Skeletal muscle cell (primary cell): ENCODE measurements around the gene PXDN.
A peak's percentile ranks its signal among the peaks of the same experiment; 100 is the strongest.
"Not testable (repeated sequence)": the region's sequence is repeated elsewhere in the genome, so short reads cannot be mapped to it uniquely, and the experiment has no call there.

Experiments used
- DNase-seq: peaks from one replicate; pipeline ENCODE4 v3.0.0-alpha.2; 2010; ENCODE audit warnings: low read depth
- H3K4me3 ChIP-seq: 2 replicates; pipeline ENCODE4 v1.5.1; 2011; ENCODE audit warnings: low read depth, mild to moderate bottlenecking, control low read depth, low read length, moderate library complexity

Gene PXDN

DNA sequence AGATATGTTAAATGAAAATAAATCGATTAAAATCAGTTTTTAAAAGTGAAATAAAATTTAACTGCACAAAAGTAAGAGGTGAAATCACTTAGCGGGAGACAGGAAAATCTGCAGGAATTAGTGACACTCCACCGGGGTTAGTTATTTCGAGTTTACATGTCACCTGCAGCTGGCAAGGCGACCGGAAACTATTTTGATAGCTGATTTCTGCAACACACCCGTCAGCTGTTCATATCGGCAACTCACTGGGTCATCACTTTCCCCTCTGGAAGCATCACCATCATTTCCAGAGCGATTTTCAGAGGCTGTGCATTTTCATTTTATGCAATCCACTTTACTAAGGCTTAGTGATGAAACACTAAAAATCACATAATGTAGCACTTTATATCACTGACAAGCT is 52.9 kb downstream of the PXDN start:
- no peak overlapping the region for H3K4me3 ChIP-seq
- no peak for DNase-seq

GRCh38 chr2:1690056-1690775 is 54.1 kb downstream of the PXDN start:
- DNase-seq = no peak

DNA sequence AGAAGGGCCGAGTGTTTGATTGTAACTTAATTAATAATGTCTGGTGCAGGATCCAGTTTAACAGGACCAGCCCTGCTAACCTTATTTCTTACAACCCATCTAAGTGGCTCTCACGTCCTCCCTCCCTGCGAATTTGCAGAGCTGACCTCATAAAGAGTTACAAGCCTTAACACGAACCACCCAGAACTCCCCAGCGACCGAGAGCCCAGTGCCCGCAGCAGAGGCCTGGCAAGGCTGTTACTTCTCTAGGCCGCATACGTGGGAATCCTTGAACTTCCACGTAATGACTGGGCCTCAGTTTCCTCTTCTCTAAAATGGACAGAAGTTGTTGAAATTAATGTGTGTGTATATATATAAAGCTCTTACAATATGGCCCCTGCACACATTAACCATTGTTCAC is 55.5 kb downstream of the PXDN start:
- no peak for DNase-seq
- H3K4me3 ChIP-seq = no peak overlapping the region

More at GRCh38 chr2:1690056-1690775, 54.1 kb downstream of the PXDN start:
- H3K4me3 ChIP-seq = no peak overlapping the region

DNA sequence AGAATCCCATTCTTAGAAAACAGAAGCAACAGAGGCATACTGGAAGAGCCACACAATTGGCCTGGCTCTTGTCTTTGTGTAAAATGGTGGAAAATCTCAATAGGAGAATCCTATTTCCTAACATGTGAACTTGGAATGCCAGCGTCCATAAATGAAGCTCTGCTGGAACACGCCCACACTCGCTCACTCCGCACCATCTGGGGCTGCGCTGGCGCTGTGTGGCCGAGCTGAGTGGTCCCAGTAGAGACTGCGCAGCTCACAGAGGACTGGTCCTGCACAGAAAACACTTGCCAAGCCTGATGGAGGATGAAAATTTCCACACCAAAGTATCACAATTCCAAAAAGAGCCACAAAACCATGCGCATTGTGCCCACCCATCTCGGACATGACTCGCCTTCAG is 56.2 kb downstream of the PXDN start:
- H3K4me3 ChIP-seq = no peak overlapping the region
- DNase-seq = no peak

DNA sequence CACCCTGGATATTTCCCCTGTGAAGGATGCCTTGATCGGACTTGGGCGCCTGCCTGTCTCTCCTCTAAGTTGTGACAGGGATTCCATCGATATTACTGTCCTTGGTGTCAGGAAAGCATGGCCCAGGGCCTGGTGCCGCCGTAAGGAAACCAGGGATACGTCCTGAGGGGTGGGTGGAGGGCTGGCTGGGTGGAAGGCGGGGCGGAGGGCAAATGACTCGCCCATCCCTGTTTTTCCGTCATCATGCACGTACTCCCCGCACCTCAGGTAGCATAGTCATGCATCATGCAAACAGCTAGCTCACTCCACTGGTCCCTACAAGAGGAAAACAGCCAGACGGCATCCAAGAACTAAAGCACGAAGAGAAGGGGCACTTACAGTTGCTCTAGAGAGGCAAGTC is 57.1 kb downstream of the PXDN start:
- DNase-seq = no peak

GRCh38 chr2:1686784-1687105 is 57.6 kb downstream of the PXDN start:
- H3K4me3 ChIP-seq = no peak overlapping the region
- peak; percentile 69 for DNase-seq

More for the DNA sequence above, 57.1 kb downstream of the PXDN start:
- H3K4me3 ChIP-seq = no peak overlapping the region

- no peak for DNase-seq
- no peak overlapping the region for H3K4me3 ChIP-seq
These were observed 58.1 kb downstream of the PXDN start for GRCh38 chr2:1685957-1686783.

GRCh38 chr2:1685078-1685956 is 59.0 kb downstream of the PXDN start:
- no peak for DNase-seq
- no peak overlapping the region for H3K4me3 ChIP-seq

DNA sequence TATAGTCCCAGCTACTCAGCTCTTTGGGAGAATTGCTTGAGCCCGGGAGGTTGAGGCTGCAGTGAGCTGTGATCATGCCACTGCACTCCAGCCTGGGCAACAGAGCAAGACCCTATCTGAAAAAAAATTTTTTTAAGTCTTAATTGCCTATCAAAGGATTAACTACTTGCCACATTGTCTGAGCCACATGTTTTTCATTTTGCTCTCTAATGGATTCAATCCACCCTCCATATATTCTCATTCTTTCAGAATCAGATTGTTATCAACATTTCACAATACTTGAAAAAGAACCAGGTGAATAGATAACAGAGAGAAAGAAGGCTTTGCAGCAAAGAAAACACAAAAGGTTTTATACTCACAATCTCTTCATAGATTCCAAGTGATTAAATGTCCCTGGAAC is 61.0 kb downstream of the PXDN start:
- no peak for DNase-seq
- no peak overlapping the region for H3K4me3 ChIP-seq

DNA sequence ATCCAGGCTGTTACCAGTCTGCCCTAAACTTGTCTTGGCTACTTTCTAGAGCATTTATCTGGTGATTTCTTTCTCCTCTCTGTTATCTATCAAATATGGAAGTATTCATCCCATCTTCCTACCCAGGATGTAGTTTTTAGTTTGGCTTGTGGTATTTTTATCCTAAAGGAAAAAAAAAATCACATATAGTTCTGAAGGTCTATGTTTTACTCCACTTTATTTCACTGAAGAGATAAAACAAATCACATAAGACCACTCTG is 62.2 kb downstream of the PXDN start:
- no peak for DNase-seq
- H3K4me3 ChIP-seq = no peak overlapping the region

DNA sequence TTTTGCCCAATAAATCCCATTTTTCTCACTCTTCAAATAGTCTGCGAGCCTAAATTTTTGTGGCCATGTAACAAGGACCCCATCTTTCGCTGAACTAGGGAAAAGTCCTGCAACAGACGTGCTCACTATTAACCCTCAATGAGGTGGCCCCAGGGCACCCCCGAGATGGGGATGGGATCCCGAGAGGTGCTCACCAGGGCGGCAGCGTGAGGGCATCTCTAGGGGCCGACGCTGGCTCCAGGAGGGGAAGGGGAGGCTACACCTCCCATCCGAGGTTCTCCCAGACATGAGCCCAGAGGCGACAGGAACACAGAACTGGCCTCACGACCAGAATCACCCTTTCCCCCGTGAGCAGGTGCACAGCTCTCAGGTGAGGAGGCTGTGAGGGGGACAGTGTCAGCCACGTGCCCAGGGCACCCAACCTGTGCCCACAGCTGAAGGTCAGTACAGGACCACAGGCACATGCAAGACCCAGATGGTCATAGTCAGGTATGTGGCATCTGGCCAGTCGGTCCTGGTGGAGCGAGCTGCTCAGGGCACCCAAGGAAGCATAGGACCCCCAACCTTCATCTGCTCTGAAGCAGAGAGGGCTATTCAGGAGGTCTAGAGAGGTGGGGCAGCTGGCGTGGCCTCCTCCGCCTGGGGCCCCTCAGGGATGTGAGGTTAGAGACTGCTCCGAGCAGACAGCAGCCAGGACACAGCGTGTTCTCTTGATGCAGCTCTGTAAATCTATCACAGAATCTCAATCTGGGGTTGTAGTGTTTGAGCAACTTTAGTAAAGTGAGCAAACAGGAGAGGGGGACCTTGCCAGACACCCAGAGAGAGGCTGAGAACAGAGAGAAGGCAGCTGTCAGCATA is 62.8 kb downstream of the PXDN start:
- no peak overlapping the region for H3K4me3 ChIP-seq
- no peak for DNase-seq

DNA sequence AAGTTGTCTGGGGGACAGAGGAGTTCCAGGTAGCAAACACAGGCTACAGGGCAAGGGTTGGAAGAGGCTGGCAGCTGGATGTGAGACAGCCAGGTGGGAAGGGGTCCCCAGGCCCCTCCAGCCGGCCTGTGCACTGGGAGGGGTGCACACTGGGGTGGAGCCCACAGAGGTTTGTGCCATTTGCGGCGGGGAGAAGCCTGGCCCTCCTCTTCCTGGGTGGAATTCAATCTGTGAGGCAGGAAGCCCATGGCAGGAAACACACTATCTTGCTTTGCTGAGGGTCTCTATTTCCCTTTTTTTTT is 63.3 kb downstream of the PXDN start:
- no peak for DNase-seq
- H3K4me3 ChIP-seq = no peak overlapping the region

GRCh38 chr2:1680222-1681016 is 63.9 kb downstream of the PXDN start:
- no peak overlapping the region for H3K4me3 ChIP-seq
- no peak for DNase-seq

GRCh38 chr2:1679488-1680039 is 64.8 kb downstream of the PXDN start:
- not testable (repeated sequence) for H3K4me3 ChIP-seq, DNase-seq

DNA sequence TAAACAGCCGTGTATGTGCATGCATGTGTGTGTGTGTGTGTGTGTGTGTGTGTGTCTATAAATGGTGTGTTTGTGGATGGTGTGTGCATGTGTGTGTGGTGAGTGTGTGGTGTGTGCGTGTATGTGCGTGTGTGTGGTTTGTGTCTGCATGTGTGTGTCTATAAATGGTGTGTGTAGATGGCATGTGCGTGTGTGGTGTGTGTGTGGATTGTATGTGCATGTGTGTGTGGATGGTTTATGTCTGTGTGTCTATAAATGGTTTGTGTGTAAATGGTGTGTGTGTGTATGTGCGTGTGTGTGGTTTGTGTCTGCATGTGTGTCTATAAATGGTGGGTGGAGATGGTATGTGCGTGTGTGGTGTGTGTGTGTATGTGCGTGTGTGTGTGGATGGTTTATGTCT is 65.2 kb downstream of the PXDN start:
- not testable (repeated sequence) for DNase-seq

GRCh38 chr2:1678609-1679008 is 65.7 kb downstream of the PXDN start:
- DNase-seq = no peak
- H3K4me3 ChIP-seq = no peak overlapping the region

More for the DNA sequence above, 65.2 kb downstream of the PXDN start:
- H3K4me3 ChIP-seq = not testable (repeated sequence)

GRCh38 chr2:1677821-1678165 is 66.5 kb downstream of the PXDN start:
- no peak overlapping the region for H3K4me3 ChIP-seq
- DNase-seq = no peak

DNA sequence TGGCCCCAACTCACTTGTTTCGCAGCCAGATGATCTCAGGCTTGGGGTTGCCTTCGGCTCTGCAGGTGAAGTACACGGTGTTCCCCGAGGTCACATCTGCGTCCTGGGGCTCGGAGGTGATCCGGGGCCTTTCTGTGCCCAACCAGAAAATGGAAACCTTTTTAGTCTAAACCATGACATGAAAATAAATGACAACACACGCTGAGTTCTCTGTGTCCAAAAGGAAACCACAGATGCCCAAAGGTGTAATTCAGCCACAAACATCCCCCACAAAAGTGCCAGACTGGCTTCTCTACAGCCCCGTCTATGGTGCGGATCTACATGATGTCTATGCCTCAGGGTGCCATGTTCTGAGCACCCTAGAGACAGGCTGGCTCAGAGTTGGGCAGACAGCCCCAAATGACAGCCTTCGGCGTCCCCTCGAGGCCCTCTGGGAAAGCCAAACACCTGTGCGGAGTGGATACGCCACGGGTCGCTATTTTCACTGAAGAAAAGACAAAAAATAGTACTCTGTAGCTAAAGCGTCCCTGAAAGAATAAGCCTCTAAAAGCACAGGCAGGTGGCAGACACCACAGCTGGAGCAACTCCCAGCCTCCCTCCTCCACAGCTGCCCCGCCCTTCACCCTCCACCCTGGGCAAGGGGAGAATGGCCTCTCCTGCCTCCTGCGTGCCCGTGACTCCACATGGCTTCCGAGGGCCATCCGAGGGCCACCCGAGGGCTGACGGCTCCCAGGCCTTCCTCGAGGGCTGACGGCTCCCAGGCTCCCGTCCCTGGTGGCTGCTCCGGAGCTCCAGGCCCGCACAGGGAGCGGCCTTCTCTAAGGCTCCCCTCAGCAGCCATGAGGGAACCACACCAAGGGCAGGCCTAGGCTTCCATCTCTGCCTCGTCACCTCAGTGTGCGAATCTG is 67.1 kb downstream of the PXDN start:
- no peak overlapping the region for H3K4me3 ChIP-seq
- no peak for DNase-seq
